Hepatocyte (in vitro differentiated cells): ENCODE measurements around the gene CHST1.

Source experiments
- CTCF ChIP-seq: fragments of 200-600 bp; sonication (generic); IDR thresholded peaks from 2 replicates; pipeline ENCODE4 v1.5.1; 2016; ENCODE audit warnings: antibody characterized with exemption, mild to moderate bottlenecking; ENCODE audit not compliant: poor library complexity
- EZH2 ChIP-seq: fragments of 200-600 bp; sonication (generic); IDR thresholded peaks from 2 replicates; pipeline ENCODE4 v1.6.1; 2016; ENCODE audit warnings: antibody characterized with exemption, mild to moderate bottlenecking, borderline replicate concordance
- EZH2phosphoT487 ChIP-seq: fragments of 200-600 bp; sonication (generic); IDR thresholded peaks from one replicate; pipeline ENCODE4 v1.6.1; 2018; ENCODE audit warnings: antibody characterized with exemption, mild to moderate bottlenecking, low read depth, moderate library complexity; ENCODE audit not compliant: unreplicated experiment, severe bottlenecking

GRCh38 chr11:45675646-45676045 lies 10.2 kb upstream of the CHST1 start:
- no peak for TF ChIP-seq EZH2
- TF ChIP-seq CTCF = no peak
- no peak for TF ChIP-seq EZH2phosphoT487
